HG03045 (cell line): ENCODE results near the gene PFKL.

Experiments
- ATAC-seq: cut with Tn5 transposase; IDR thresholded peaks from one replicate; pipeline ENCODE4 v1.9.1; 2021; ENCODE audit warnings: mild to moderate bottlenecking, moderate library complexity; ENCODE audit not compliant: unreplicated experiment

PFKL gene

GRCh38 chr21:44299458-44300261 lies at the start of gene PFKL:
TSS of gene PFKL (plus strand) at chr21:44300053. CDS start at chr21:44300106, 53 bp downstream.
- ATAC-seq: peak; percentile 72

- ATAC-seq: no peak
Observed at GRCh38 chr21:44253832-44254710, 45.8 kb upstream of the PFKL start.

GRCh38 chr21:44255511-44255981 lies 44.3 kb upstream of the PFKL start:
- no peak for ATAC-seq

GRCh38 chr21:44258056-44258725 lies 41.7 kb upstream of the PFKL start:
- no peak for ATAC-seq

GRCh38 chr21:44259082-44259705 lies 40.7 kb upstream of the PFKL start:
- ATAC-seq: no peak

- no peak for ATAC-seq
Observed at GRCh38 chr21:44260066-44260465, 39.8 kb upstream of the PFKL start.

GRCh38 chr21:44260791-44261631 lies 38.8 kb upstream of the PFKL start:
- ATAC-seq: no peak

GRCh38 chr21:44261675-44262295 lies 38.1 kb upstream of the PFKL start, which contains the start of gene DNMT3L:
TSS of gene DNMT3L (minus strand) at chr21:44261897. CDS start at chr21:44261259, 638 bp downstream.
- no peak for ATAC-seq

- ATAC-seq: no peak
Observed at GRCh38 chr21:44262338-44263056, 37.4 kb upstream of the PFKL start.

- ATAC-seq: no peak
Observed at GRCh38 chr21:44263221-44263760, 36.6 kb upstream of the PFKL start.

- ATAC-seq: no peak
Observed at GRCh38 chr21:44263768-44264167, 36.1 kb upstream of the PFKL start.

- ATAC-seq: no peak
Observed at GRCh38 chr21:44265734-44266270, 34.1 kb upstream of the PFKL start.

- ATAC-seq: no peak
Observed at GRCh38 chr21:44267655-44268142, 32.2 kb upstream of the PFKL start.

- no peak for ATAC-seq
Observed at GRCh38 chr21:44269090-44269489, 30.8 kb upstream of the PFKL start.

- no peak for ATAC-seq
Observed at GRCh38 chr21:44271558-44272283, 28.1 kb upstream of the PFKL start.

GRCh38 chr21:44272284-44272858 lies 27.5 kb upstream of the PFKL start:
- ATAC-seq: no peak

GRCh38 chr21:44273046-44273445 lies 26.8 kb upstream of the PFKL start:
- no peak for ATAC-seq
